ENCODE results near the gene FAM168A.
A peak's percentile ranks its signal among the peaks of the same experiment; 100 is the strongest.

The FAM168A gene, protein sequence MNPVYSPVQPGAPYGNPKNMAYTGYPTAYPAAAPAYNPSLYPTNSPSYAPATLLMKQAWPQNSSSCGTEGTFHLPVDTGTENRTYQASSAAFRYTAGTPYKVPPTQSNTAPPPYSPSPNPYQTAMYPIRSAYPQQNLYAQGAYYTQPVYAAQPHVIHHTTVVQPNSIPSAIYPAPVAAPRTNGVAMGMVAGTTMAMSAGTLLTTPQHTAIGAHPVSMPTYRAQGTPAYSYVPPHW

DNA sequence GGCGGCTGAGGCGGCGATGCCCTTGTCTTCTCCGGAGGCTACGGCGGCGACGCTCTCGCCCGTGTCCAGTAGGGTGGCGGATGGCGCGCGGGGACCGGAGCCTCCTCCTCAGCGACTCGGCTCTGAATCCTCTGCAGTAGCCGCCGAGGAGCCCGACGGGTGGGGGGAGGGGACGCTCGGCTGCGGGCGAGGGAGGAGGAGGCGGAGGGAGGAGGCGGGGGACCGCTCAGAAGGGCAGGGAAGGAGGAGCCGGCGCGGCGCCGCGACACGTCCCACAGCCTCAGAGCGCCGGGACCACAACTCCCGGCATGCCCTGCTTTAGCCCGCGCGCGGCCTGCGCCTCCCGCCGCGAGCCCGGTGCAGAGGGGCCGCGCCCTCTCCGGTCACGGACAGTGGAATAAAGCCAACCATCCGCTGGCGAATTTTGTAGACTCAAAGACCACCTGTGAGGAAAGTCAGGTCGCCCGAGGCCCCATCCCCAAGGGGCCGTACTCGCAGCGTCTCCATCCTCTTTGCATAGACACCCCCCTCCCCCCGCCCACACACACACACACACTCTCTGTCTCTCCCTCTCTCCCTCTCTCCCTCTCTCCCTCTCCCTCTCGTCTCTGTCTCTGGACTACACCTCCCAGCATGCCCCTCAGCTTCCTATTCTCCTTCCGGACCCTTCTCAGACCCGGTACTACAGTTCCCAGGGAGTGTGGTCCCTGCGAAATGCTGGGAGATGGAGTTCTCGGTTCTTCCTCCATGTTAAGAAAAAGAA is at the start of gene FAM168A:
Gene FAM168A, minus strand, starts transcription at position 157 of the 763 bp plus-strand sequence. CDS start 129,638 bp downstream, outside the sequence.
- peak; percentile 94 for DNase-seq (ENCODE audit: low spot score)

DNA sequence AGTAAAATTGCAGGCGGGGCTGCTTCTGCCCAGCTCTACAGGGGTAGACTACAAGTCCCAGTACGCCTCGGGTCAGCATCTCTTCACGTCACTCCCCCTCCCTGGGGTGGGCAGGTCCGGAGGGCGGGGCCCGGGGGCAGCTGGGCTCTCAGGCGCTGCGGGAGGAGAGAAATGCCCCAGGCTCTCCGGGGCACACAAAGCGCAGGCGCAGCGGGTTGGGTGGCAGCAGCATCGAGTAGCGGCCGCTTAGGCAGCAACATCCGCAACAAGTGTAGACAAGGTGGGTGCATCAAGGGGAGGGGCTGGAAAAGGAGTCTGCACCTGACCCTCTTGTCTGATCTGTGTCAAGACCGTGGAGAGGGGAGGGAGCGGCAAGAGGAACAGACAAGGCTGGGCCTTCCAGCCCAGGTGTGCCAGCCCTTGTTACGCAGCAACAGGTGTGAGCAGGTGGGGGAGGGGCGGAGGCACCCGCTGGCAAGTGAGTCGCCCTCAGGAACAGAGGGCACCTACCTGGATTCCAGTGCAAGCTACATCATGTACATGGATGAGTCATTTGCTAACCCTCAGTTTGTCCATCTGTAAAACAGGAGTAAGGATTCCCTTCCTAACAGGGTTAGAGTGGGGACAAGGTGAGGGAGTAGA is 49.7 kb upstream of the FAM168A start:
- DNase-seq (ENCODE audit: low spot score), result peak; percentile 95

DNA sequence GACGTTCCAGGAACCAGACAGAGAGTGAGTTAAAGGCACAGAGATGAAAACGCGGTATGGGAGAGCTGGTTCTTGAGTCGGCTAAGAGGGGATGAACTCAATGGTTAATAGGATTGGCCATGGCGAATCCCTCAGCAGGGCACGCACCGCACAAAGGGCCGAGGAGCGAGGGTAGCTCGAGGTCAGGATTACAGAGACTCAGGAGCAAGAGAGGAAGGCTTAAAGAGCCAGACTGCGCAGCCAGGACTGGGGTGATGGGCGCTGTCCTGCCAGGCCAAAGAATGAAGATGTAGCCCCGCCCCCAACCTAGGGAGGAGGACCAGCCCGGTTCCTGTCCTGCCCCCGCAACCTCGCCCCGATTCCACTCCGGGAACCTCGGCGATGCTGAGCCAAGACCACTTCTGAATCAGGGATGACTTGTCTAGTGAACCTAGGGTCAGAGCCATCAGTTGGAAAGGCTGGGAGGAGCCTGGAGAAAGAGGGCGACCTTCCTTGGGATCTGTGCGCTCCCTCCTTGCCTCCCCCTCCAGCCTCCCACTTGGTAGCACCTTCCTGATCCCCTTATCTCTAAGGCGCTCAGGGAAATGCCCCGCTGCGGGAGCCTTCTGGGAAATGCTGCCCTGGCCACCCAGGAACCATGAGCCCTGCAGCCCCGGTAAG is 48.2 kb upstream of the FAM168A start, which contains the start of gene PLEKHB1:
Gene PLEKHB1, plus strand, starts transcription at position 610 of the 660 bp plus-strand sequence. Its CDS starts 28 bp downstream, at position 638.
- no peak for DNase-seq (ENCODE audit: low spot score)

DNA sequence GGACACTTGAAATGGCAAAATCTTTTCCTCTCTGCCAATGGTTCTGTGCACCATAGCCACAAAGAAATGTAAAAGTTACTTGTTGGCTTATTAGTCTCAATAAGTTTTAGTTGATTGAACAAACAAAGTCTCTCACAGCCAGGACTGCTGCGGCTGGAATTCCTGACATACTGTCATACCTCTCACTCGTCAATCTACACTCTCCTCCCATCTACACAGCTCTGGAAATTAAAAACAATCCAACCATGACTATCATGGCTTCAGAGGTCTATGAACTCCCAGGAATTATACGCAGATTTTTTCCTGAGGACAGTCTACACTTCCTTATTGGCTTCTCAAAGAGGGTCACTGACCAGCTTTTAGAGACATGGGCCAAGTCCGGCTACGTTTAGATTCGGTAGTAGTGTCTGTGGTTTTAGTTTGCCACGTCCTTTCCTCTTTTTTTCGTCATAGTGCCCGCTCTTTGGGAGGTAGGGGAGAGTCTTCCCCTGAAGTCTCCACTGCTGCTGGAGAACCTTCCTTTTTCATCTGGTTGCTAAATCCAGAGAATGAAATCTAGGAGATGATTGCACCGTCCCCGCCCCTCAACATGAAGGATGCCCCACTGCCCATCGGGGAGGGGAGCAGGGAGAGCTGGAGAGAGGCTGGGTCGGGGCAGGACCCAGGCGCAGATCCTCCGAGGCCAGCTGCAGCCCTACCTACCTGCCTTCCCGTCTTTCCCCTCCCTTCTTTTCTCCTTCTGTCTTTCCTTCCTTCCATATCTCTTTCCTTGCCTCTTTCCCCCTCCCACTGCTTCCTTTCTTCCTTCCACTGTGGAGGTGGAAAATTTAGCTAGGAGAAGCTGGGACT is 47.4 kb upstream of the FAM168A start:
- DNase-seq (ENCODE audit: low spot score), result no peak

DNA sequence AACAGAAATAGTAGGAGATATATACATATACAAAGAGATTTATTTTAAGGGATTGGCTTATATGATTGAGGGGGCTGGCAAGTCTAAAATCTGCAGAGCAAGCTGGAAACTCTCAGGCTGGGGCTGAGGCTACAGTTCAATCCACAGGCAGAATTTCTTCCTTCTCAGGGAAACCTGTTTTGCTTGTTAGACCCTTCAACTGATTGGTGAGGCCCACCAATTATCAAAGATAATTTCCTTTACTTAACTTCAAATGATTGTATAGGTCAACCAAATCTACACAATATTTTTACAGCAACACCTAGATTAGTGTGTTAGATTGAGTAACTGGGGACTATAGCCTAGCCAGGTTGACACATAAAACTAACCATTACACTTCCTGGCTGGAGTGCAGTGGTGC is 43.8 kb upstream of the FAM168A start:
- DNase-seq (ENCODE audit: low spot score), result no peak

DNA sequence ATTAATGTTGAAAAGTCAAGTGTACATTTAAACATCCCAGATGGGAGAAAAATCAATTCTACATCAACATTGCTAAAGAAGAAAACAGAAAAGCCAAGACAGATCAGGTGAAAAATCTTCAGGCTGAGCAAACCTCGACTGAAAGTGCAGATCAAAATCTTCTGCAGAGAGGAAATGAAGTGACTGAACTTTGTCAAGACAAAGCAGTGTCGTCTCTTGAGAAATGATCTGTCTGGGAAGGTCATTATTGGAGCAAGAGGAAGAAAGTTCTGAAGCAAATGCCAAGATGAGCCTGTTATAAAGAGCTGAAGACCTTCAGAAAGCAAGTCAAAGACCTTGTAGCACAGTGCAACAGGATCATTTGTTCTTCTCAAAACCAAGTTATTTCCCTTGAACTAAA is 42.7 kb upstream of the FAM168A start:
- DNase-seq (ENCODE audit: low spot score), result no peak

DNA sequence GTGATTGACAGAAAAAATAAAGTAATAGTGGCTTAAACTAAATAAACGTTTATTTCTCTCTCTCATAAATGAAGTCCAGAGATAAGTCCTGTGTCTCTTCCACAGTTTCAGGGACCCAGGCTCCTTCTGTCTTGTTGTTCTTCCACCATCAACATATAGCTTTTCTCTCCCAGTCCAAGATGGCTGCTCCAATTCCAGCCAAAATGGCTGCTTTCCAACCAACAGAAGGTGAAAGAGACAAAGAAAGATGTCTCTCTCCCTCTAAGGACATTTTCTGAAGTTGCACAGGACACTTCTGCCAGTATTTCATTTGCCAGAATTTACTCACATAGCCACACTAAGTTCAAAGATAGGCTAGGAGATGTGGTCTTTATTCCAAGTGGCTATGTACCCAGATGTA is 39.1 kb upstream of the FAM168A start:
- DNase-seq (ENCODE audit: low spot score), result no peak

DNA sequence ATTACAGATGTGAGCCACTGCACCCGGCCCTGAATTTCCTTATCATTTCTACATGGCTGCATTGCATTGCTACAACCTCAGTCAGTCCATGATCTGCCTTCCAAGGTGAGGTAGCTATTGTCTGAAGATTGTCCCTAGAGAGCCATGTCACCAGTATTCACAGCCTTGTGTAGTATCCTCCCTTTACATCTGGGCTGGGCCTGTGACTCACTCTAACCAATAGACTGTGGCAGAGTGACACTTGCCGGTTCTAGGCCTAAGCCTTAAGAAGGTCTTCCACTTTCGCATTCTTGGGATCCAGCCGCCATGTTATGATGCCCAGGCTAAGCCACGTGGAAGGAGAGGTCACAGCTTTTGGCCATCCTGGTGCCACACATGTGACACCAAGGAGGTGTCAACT is 38.3 kb upstream of the FAM168A start:
- DNase-seq (ENCODE audit: low spot score), result no peak

DNA sequence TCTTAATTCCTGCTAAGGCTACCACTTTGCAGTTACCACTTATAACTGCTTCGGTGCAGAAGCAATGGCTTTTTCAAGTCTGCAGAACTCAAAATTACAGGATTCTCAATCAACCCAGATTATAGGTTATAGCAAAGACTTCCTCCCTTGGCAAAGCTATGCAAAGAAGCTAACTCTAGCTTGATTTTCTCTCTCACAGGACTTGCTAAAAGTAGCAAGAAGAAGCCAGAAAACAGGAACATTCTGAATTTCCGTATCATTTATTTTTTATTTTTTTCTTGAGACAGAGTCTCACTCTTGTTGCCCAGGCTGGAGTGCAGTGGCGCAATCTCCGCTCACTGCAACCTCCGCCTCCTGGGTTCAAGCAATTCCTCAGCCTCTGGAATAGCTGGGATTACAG is 37.8 kb upstream of the FAM168A start:
- DNase-seq (ENCODE audit: low spot score), result no peak

DNA sequence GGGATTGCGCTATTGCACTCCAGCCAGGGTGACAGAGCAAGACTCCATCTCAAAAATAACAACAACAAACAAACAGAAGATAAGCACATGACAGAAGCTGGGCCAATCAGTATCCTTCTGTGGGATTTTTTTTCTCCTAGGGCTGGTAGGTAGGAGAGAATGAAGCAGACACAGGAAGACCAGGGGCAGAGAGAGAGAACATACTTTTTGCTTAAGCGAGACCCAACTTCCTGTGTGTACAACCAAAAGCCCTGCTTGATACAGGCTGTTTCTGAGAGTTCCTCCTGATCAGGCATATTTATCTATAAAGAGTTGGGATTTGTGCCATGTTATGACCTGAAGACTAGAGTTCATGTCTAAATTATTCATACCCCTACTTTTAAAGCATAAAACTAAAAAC is 36.1 kb upstream of the FAM168A start:
- no peak for DNase-seq (ENCODE audit: low spot score)

DNA sequence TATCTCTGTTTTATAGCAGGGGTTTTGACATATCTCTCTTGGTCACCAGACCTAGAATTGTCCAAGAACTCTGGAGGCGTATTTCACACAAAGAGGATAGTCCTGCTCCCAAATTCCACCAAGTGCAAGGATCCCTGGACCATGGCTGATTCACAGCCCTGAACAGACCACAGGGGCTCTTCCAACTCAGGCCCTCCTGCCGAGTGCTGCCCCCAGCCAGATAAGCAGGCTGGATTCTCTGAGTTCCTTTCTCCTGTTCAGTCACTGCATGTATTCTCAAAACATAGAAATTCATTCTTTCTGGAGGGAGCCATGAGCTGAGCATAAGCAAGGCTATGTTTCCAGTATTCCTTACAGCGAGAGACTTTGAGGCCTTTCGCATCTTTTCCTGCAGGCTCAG is 35.1 kb upstream of the FAM168A start:
- no peak for DNase-seq (ENCODE audit: low spot score)

DNA sequence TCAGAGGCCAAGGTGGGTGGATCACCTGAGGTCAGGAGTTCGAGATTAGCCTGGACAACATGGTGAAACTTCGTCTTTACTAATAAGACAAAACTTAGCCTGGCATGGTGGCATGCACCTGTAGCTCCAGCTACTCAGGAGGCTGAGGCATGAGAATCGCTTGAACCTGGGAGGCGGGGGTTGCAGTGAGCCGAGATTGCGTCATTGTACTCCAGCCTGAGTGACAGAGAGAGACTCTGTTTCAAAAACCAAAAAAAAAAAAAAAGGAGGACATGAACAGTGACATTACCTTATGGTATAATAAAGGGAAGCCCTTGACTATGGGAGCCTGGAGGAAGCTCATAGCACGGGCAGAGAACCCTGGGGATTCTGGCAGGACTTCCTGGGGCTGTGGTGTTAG is 32.0 kb upstream of the FAM168A start:
- DNase-seq (ENCODE audit: low spot score), result no peak

DNA sequence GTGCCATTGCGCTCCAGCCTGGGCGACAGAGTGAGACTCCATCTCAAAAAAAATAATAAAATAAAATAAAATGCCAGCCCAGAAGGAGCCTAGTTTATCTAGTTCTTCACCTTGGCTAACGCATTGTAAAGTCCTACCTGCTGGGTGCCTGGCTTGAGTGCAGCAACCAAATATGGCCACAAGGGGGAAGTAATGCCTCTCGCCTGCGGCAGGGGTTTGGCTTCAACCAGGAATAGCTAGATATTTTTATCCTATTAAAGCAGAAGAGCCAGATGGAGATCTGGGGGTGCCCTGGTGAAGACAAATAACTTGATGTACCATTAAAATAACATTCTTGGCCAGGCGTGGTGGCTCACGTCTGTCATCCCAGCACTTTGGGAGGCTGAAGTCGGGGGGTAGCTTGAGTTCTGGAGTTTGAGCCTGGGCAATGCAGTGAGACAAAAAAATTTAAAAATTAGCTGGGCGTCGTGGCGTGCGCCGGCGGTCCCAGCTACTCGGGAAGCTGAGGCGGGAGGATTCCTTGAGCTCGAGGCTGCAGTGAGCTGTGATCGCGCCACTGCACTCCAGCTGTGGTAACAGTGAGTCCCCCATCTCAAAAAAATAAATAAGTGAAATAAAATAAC is 27.9 kb upstream of the FAM168A start:
- peak; percentile 73 for DNase-seq (ENCODE audit: low spot score)

DNA sequence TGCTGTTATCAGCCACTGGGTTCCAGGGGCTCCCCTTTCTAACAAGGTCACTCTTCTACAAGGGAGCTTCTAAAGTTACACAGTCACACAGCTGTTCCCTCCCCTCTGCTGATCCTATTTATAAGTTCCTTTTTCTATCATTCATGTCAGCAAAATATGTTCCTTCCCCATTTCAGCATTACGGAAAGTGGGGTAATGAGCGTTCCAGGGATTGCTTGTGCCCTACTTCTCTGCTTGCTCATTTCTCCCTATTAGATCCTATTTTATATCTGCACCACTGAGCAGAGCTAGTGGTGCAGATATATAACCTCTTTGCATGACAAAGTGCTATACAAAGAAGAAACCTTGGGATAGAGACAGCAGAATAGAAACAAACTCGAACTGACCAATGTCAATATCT is 25.8 kb upstream of the FAM168A start:
- no peak for DNase-seq (ENCODE audit: low spot score)

DNA sequence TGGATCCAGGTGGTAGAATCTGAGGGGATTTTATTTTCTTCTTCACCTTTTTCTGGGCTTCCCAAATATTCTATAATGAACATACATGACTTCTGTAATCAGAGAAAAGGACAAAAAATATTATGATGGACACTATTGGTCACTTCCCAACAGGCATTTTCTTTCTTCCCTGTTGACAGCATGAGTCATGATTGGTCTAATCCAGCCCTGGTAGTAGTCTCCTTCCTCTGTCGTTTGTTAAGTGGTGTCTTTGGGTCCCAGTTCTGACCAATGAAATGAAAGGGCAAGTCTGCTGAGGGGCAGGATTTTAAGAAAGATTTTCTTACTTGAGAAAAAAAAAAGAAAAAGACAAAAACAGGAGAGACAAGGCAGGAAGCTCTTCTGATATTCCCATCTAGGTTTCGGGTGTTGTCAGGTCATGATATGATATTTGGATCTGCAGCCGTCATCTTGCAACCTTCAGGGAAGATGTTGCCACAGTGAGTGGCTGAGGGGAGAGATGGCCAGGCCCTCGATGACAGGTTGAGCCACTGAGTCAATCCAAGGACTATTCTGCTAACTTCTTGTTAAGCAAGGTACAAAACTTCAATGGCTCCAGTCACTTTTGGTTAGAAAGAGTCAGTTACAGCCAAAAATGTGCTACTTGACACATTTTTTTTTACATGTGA is 25.1 kb upstream of the FAM168A start:
- no peak for DNase-seq (ENCODE audit: low spot score)

DNA sequence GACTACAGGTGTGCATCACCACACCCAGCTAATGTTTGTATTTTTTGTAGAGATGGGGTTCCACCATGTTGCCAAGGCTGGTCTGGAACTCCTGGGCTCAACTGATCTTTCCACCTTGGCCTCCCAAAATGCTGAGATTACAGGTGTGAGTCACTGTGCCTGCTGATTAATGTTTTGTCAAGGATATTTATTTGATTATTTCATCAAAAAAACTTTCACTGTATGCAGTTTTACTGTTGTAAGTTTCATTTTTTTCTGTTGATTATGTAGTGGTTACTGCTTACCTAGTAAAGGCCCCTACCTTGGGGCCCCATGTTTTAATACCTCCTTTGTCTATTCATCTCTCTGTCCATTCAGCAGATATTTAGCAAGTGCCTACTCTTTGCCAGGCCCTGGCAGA is 16.7 kb upstream of the FAM168A start:
- no peak for DNase-seq (ENCODE audit: low spot score)

DNA sequence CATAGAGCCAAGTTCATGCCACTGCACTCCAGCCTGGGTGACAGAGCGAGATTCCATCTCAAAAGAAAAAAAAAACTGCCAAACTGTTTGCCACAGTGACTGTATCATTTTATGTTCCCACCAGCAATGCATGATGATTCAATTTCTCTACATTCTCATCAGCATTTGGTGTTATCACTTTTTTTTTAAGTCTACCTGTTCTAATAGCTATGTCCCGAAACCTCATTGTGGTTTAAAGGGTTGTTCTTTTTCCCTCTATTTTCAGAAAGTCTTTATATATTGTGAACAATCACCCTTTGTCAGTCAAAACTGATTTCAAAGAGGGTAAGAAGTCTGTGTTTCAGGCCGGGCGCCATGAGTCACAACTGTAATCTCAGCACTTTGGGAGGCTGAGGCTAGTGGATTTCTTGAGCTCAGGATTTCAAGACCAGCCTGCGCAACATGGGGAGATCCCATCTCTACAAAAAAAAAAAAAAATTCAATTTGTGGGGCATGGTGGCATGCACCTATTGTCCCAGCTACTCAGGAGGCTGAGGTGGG is 14.8 kb upstream of the FAM168A start:
- DNase-seq (ENCODE audit: low spot score), result no peak

DNA sequence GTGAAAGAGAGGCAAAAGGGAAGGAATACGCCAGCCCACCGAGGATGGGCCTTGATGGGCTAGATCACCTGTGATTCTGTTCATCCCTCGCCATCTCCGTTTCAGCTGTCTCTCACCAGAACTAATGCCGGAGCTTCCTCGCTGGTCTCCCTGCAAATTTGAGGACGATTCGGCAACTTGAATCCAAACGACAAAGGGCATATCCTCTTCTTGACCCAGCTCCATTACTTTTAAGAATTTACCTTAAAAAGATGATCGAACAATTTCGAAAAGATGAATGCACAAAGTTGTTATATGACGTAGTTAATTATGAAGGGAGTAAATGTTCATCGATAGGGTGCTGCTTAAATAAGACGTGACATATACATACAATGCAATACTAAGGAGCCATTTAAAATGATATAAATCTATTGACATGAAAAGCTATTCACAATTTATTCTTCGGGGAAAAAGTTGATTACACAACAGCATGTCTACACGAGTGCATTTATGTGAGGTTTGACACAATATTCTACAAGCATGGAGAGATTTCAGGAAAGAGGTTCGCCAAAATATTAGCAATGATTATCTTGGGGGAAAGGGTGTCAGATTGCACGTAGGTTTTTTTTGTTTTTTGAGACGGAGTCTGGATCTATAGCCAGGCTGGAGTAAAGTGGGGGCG is 937 bp upstream of the FAM168A start:
- DNase-seq (ENCODE audit: low spot score), result no peak

DNA sequence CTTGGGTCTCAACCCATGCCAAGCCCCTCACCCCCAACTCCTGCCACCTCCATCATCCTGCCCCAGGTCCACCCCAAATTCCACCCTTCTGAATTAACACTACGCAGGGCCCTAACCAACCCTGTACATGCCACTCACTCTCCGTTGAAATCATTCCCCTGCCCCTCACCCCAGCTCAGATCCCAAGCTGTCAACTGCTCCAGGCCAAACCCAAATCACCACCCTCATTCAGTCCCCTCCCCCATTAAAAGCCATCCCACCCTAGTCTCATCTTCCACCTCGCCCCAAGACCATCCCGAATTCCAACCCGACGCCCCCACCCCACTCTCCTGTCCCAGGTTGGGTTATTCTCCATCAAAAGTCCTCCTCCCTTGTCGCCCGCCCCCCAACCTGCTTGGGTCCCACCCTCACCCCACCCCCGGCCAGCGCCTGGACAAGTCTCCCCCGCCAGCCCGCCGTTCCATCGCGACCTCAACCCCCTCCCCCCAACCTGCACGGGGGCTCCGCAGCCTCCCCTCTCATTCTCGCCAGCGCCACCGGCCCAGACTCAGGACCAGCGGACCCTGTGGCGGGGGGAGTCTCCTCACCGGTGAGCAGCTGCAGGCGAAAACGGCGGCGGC is 466 bp downstream of the FAM168A start:
- no peak for DNase-seq (ENCODE audit: low spot score)

Measured in CD4-positive, alpha-beta T cell treated with Interleukin-2 at 100 ng/mL for 4 hours (primary cell).